Heart right ventricle (tissue), 16 donors: ENCODE results near the gene UBE2Q2. TPM values are rescaled to one million over a fixed set of nuclear protein-coding genes. Genes with fewer than 3 reads are reported as not detected.

Experiments used
- ATAC-seq, 8 donors: fragments of 200-7000 bp; cut with Tn5 transposase; one replicate each; pipeline ENCODE4 v1.9.1; 2020; ENCODE audit warnings: mild to moderate bottlenecking in 8 of 8, moderate library complexity in 8 of 8, moderate number of reproducible peaks in 1 of 8
- DNase-seq, 2 donors: peaks; one replicate each; pipeline ENCODE4 v3.0.0-alpha.2; 2020
- H3K27ac ChIP-seq, 10 donors: fragments of 200-600 bp; sonication (generic) in 2 of 10; one replicate each; pipeline versions ENCODE4 v1.5.0 to v1.8.0; 2020 to 2022; ENCODE audit warnings: mild to moderate bottlenecking in 3 of 10
- H3K27me3 ChIP-seq, 7 donors: fragments of 200-600 bp; one replicate each; pipeline ENCODE4 v1.8.0; 2021 to 2022; ENCODE audit warnings: mild to moderate bottlenecking in 2 of 7
- H3K36me3 ChIP-seq, 9 donors: fragments of 200-600 bp; sonication (generic) in 1 of 9; one replicate each; pipeline versions ENCODE4 v1.5.0 to v1.8.0; 2020 to 2022; ENCODE audit warnings: mild to moderate bottlenecking in 2 of 9
- H3K4me1 ChIP-seq, 9 donors: fragments of 200-600 bp; sonication (generic) in 1 of 9; one replicate each; pipeline versions ENCODE4 v1.5.0 to v1.8.0; 2020 to 2022; ENCODE audit warnings: mild to moderate bottlenecking in 4 of 9
- H3K4me3 ChIP-seq, 10 donors: fragments of 200-600 bp; sonication (generic) in 2 of 10; one replicate each; pipeline versions ENCODE4 v1.5.0 to v1.8.0; 2020 to 2022; ENCODE audit warnings: mild to moderate bottlenecking in 7 of 10, moderate library complexity in 2 of 10
- H3K9me3 ChIP-seq, 11 donors: fragments of 200-600 bp in 10 of 11; sonication (generic) in 2 of 11; one replicate each; pipeline versions ENCODE4 v1.5.0 to v1.8.0; 2013 to 2022; ENCODE audit warnings: mild to moderate bottlenecking in 2 of 11, control low read depth in 1 of 11, moderate library complexity in 1 of 11
- WGBS, 2 donors: extraction: QIAGEN DNeasy Blood & Tissue Kit; methylation state at CpG; one replicate each; pipeline ENCODE4 v1.1.7; 2013; ENCODE audit warnings: inconsistent platforms in 1 of 2; 5-methylcytosine and 5-hydroxymethylcytosine counted together
- intact Hi-C, 10 donors: fragments of 100-400 bp; cut with DNase I; formaldehyde crosslinking; loops; one replicate each; pipeline versions ENCODE4 v1.11.1 to v1.14.2; 2022
- polyA plus RNA-seq, 2 donors: library from polyadenylated mRNA; stranded (reverse); fragments of 200-250 nt; gene quantifications; one replicate each; pipeline ENCODE4 v1.2.3, GENCODE V29; 2013
- total RNA-seq, 10 donors: library from RNA; stranded (reverse); fragmentation: NEBNext Ultra II Directional in 3 of 10; extraction: Animal tissue kit (Norgen Biotek cat#: 25700) in 3 of 10; gene quantifications; one replicate each; pipeline versions ENCODE4 v1.2.1 to v1.2.4, GENCODE V29; 2021 to 2023
- TF ChIP-seq, protein P1 (sequence below), 9 donors: fragments of 200-600 bp; sonication (generic) in 2 of 9; IDR thresholded peaks; one replicate each; pipeline versions ENCODE4 v1.5.0 to v1.8.0; 2021 to 2022; ENCODE audit warnings: antibody characterized with exemption in 9 of 9, mild to moderate bottlenecking in 5 of 9, moderate library complexity in 1 of 9
- donor health status: Arrhythmogenic right ventricular cardiomyopathy.
- donor health status: ischemic (EF 13 %, LVEDD 7.1; RV severe dilation, severe dysfunction).
- donor health status: healthy with polysubstance abuse.
- donor health status: DM: no; HTN: yes; CAD: no.
- donor health status: DM: no; HTN: no; CAD: no.
- donor health status: ischemic (EF 25% LVEDD 6.9; RV normal size, moderate dysfunction).
- donor health status: ischemic (EF 25% LVEDD 5.7; RV mildly dilated, moderate dysfunction).
- donor health status: healthy.
- donor health status: DM: yes; HTN: yes; CAD: no.
- donor health status: Ischemic cardiomyopathy.
- donor health status: ischemic (EF 35%, LVEDD 5.7; RV mildly dilated, moderate dysfunction).
- donor health status: nonischemic (EF 11% LVEDD 7.7; RV severe dilation, severe dysfunction).
- donor health status: DM: yes; HTN: yes; CAD: no.
- donor health status: PGD.
- donor health status: ischemic (EF 29% LVEDD 5.4; RV normal size, mild dysfunction).
- donor health status: nonischemic (EF 23%, LVEDD 6.1; RV moderate dilation, normal function).

UBE2Q2 gene
- total and polyA plus RNA-seq, 12 donors = 12.5 to 36.5 (median 24.1) TPM

DNA sequence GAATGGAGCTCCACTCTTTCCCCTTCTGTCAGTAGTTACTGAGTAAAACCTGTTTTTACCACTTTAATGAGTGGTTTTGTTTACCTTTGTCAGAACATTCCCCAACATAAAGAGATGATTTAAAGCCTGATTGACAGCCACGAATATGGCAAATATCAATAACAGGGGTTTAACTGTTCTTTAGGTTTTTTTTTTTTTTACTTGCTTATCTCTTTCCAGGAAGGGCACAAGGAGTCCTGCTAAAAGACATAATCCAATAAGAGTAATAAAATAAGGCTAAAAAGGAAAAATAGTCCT lies 11.5 kb upstream of the UBE2Q2 start:
- TF ChIP-seq, protein P1, sequence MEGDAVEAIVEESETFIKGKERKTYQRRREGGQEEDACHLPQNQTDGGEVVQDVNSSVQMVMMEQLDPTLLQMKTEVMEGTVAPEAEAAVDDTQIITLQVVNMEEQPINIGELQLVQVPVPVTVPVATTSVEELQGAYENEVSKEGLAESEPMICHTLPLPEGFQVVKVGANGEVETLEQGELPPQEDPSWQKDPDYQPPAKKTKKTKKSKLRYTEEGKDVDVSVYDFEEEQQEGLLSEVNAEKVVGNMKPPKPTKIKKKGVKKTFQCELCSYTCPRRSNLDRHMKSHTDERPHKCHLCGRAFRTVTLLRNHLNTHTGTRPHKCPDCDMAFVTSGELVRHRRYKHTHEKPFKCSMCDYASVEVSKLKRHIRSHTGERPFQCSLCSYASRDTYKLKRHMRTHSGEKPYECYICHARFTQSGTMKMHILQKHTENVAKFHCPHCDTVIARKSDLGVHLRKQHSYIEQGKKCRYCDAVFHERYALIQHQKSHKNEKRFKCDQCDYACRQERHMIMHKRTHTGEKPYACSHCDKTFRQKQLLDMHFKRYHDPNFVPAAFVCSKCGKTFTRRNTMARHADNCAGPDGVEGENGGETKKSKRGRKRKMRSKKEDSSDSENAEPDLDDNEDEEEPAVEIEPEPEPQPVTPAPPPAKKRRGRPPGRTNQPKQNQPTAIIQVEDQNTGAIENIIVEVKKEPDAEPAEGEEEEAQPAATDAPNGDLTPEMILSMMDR (IDR thresholded peaks at IDR 0.05) = no peak
- Histone ChIP-seq H3K4me3 (no peak overlapping the region), H3K27me3 (no peaks in the 10 kb centered on the region), H3K4me1 (peaks cover 0 to 12% (median 3%) of the 10 kb centered on the region in 9 donors), H3K27ac (no peak overlapping the region), H3K36me3 (no peaks in the 10 kb centered on the region), H3K9me3 (no peaks in the 10 kb centered on the region)
- WGBS, 2 donors = 60 to 80% methylated on average over 1 of the region's 1 CpG
- DNase-seq (no peak), ATAC-seq (no peak)
- intact Hi-C loops = no loop called here

GRCh38 chr15:75832114-75832513 lies 11.1 kb upstream of the UBE2Q2 start:
- WGBS, 2 donors = 55 to 70% methylated on average over 3 of the region's 3 CpGs
- no peak for ATAC-seq
- H3K4me1 ChIP-seq = peaks cover 0 to 16% (median 7%) of the 10 kb centered on the region in 9 donors
- H3K27ac ChIP-seq = no peak overlapping the region
- H3K36me3 ChIP-seq = no peaks in the 10 kb centered on the region
- TF ChIP-seq, protein P1 (IDR thresholded peaks at IDR 0.05) = no peak
- no peaks in the 10 kb centered on the region for H3K27me3 ChIP-seq
- no peak overlapping the region for H3K4me3 ChIP-seq
- intact Hi-C loops = no loop called here
- DNase-seq = no peak
- H3K9me3 ChIP-seq = no peaks in the 10 kb centered on the region

DNA sequence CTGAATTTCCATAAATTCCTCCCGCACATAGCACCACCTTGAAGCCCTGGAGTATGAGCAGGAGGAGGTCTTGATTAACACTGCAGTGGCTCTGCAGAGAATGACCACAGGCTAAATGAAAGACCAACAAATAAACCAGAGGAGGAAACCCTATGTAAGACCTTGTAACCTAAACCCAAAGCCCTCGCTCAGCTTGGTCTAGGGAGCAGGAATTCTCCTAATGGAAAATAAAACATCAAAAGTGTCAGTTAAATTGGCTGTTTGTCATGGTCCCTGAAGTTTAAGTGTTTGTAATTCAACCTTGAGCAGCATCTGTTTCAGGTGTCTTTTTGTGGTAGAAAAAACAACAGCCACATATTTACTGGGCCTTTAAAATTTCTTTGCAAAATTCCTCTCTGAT lies 9.2 kb upstream of the UBE2Q2 start:
- DNase-seq (no peak), ATAC-seq (no peak)
- Histone ChIP-seq H3K4me3 (no peak overlapping the region), H3K27ac (no peak overlapping the region), H3K36me3 (no peaks in the 10 kb centered on the region), H3K4me1 (peaks cover 0 to 20% (median 8%) of the 10 kb centered on the region in 9 donors), H3K9me3 (no peaks in the 10 kb centered on the region), H3K27me3 (no peaks in the 10 kb centered on the region)
- TF ChIP-seq, protein P1 (IDR thresholded peaks at IDR 0.05) = no peak
- intact Hi-C loops = no loop called here
- 97 to 99% methylated on average over 2 of the region's 2 CpGs for WGBS, 2 donors

- Histone ChIP-seq H3K4me3 (no peak overlapping the region), H3K27me3 (no peaks in the 10 kb centered on the region), H3K4me1 (peaks cover 0 to 29% (median 17%) of the 10 kb centered on the region in 9 donors), H3K27ac (peak overlapping the region in 3 of 10 donors; percentile 30 to 59 (median 49)), H3K9me3 (no peaks in the 10 kb centered on the region), H3K36me3 (no peaks in the 10 kb centered on the region)
- 32 to 36% methylated on average over 2 of the region's 2 CpGs for WGBS, 2 donors
- intact Hi-C loops = no loop called here
- ATAC-seq (peak in 6 of 8 donors; percentile 48 to 80 (median 67)), DNase-seq (no peak)
- TF ChIP-seq, protein P1 (IDR thresholded peaks at IDR 0.05) = no peak
Observed at GRCh38 chr15:75835990-75836958, 7.0 kb upstream of the UBE2Q2 start.
